ENCODE results near the gene SLC9C1.
"Not testable (repeated sequence)": the region's sequence is repeated elsewhere in the genome, so short reads cannot be mapped to it uniquely, and the experiment has no call there.

The SLC9C1 gene

GRCh38 chr3:112304611-112305010 lies 10.6 kb upstream of the SLC9C1 start:
- no peak for DNase-seq

DNA sequence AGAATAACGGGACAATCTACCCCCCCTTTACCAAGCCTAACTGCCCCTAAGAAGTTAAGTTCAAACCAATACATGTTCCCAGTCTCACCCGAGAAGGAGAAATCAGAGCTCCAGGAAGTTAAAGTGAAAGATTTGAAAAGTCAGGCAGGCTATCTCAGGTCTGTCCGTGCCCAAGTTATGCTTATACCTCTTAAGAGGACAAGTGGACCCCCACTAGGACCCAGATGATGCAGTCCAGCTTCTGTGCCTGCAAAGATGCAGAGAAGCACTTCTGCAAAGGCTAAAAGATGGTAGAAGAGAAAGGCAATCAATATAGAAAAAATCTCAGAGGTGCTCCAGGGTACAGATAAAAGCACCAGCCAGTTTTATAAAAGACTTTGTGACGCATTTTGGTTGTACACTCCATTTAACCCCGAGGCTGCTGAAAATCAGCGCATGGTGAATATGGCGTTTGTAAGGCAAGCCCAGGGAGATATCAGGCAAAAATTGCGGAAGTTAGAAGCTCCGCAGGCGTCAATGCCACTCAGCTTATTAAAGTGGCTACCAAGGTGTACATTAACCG lies 9.8 kb upstream of the SLC9C1 start:
- DNase-seq, result no peak

DNA sequence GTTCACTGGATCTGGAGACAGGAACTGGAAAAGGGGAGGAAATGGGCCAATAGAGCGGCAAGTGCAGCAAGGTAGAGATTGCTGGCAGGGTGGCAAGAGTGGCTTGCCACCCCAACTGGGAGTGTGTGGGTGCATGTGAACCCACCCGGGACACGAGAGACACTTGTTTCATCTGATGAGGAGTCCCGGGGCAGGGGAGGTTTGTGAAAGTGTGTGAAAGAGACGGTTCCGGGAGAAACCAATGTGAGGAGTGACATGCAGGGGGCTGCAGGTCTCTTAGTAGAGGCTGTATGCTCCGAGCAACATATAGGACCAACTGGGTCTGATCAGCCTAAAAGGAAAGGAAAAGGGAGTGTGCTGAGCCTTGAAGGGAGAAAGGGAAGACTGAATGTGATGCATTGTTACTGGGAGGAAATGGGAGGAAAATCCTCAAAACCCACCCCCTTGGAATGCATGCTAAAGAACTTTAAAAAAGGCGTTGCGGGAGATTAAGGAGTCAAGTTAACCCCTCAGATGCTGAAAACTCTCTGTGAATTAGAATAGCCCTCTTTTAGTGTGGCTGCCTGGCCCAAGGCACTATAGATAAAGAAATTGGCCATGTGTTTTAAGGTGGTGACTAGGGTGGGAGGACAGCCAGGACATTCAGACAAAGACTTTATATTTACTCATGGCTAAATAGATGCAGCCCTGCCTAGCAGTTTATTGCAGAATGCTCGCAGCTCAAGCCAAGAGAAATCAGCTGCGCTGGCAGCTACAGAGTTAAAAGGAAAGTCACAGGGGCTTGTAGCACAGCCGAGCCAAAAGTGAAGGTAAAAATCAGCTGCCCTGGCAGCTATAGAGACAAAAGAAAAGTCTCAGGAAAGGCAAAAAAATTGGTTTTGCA lies 9.1 kb upstream of the SLC9C1 start:
- DNase-seq, result no peak

DNA sequence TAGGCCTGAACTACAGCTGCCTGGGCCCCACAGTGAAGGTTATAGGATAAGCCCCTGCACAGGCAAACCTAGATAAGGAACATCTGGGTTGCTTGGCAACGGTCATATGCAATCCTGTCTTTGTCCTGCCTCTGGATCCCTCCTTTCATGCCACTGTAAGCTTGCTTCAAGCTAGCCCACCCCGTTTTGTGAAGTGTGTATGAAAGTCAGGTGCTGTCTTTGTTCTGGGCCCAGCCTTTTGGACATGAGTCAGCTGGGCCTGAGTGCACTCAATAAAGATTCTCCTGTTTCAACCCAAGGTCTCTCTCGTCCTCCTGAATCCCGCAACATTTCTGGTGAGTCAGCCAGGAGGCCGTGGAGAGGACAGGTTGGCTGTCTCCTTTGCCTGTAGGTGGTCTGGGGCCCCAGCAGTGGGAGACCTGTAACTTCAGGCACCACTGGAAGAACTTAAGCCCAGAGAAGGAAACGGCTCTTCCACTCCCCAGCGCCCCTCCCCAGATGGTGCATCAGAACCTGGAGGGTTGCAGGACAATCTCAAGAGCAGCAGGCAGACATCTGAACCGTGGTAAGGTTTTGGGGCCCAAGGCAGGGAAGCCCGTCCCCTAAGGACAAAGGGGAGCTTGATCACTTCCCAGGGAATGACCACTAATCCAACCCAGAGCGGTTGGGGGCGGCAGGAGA lies 8.3 kb upstream of the SLC9C1 start:
- no peak for DNase-seq

- DNase-seq, result no peak
Observed at GRCh38 chr3:112298781-112299180, 4.8 kb upstream of the SLC9C1 start.

DNA sequence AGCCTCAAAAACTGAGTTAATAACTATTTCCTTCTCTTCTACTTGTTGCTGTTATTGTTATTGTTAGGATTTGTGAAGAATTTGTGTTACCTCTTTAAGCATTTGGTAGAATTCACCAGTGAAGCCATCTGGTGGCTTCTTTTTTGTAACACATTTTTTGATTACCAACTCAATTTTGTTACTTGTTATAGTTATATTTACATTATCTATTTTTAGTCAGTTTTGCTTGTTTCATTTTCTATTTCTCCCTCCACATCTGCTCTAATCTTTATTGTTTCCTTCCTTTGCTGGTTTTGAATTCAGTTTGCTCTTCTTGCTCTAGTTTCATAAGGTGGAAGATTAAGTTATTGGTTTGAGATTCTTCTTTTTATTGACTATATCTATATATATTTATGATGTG lies 3.7 kb upstream of the SLC9C1 start:
- DNase-seq, result no peak

DNA sequence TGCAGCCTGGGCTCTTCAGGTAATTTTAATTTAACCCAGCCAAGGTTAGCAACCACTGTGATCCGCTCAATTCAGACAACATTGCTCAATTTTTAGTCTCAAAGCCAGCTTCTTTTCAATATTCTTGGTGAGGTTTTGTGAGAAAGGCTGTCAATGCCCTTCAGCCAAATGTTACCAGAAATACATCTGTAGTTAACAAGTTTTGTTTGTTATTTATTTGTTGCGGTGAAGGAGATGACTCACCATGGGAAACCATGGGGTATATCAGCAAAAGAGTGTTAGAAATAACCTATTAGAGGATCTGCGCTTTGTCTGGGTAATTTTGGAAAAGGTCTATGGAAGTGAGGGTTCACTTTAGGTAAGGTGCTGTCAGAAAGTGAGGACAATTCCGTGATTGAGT lies 5.0 kb downstream of the SLC9C1 start:
- no peak for DNase-seq

DNA sequence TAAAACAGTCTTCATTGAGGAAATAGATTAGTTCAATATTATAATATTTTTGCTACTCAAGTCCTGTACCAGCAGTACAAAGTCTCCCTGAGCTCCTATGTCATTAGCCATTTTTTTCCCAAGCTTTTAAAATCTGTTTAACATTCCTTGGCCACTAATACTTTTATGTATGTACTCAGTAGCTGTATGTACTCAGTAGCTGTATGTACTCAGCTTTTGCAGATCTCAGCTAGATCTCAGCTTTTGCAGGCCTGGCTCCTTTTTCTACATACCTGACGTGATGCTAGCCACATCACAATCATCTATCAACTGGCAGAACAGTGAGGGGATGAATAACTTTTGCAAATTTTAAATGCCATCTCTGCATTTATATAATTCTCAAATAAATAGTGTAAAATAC lies 13.8 kb downstream of the SLC9C1 start:
- DNase-seq, result no peak

GRCh38 chr3:112273536-112273935 lies 20.5 kb downstream of the SLC9C1 start:
- DNase-seq, result no peak

- DNase-seq, result no peak
Observed at GRCh38 chr3:112261742-112262141, 32.3 kb downstream of the SLC9C1 start.

- no peak for DNase-seq
Observed at GRCh38 chr3:112260563-112260962, 33.5 kb downstream of the SLC9C1 start.

- no peak for DNase-seq
Observed at GRCh38 chr3:112253301-112253971, 40.6 kb downstream of the SLC9C1 start.

DNA sequence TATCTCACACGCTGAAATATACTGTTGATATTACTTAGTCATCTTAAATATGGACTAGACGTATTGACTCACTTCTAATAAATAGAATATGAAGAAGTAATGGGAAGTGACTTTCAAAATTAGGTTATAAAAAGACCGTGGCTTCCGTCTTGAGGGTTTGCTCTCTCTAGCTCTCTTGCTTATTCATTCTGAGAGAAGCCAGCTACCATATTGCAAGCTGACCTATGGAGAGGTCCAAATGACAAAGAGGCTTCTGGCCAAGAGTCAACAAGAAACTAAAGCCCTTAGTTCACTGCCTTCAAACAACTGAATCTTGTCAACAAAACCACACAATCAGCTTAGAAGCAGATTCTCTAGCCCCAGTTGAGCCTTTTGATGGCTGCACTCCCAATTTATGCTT lies 46.1 kb downstream of the SLC9C1 start:
- no peak for DNase-seq

DNA sequence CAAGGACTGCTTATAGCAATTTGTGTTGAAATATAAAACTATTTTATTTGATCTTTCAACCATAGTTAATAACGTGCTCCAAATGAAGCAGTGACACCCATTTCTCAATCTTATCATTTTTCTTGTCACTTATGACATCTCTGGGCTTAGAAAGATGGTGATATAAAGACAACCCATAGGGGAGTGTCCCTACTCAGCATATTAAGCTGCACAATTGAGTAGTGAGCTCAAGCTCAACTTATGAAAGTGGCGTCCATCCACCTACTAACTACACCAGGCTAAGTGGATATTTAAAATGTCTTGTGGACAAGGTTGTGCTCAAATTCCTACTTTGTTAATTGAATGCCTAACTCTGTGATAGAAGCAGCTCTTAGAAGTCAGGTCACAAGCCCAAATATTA lies 46.7 kb downstream of the SLC9C1 start:
- DNase-seq, result no peak

DNA sequence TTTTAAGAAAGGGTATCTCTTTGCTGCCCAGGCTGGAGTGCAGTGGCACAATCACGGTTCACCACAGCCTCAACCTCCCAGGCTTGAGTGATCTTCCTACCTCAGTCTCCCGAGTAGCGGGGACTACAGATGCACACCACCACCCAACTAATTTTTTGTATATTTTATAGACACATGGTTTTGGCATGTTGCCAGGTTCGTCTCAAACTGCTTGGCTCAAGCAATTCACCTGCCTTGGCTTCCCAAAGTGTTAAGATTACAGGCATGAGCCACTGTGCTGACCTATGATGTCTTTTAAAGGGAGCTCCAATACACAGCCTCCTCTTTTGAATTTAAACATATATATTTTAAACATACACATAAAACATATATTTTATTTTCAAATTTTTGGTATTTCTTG lies 60.9 kb downstream of the SLC9C1 start:
- no peak for DNase-seq

GRCh38 chr3:112231727-112232126 lies 62.3 kb downstream of the SLC9C1 start:
- DNase-seq, result no peak

GRCh38 chr3:112230033-112230432 lies 64.0 kb downstream of the SLC9C1 start:
- no peak for DNase-seq

GRCh38 chr3:112228786-112229185 lies 65.2 kb downstream of the SLC9C1 start:
- DNase-seq, result no peak

GRCh38 chr3:112200317-112200666 lies 93.7 kb downstream of the SLC9C1 start:
- no peak for DNase-seq

DNA sequence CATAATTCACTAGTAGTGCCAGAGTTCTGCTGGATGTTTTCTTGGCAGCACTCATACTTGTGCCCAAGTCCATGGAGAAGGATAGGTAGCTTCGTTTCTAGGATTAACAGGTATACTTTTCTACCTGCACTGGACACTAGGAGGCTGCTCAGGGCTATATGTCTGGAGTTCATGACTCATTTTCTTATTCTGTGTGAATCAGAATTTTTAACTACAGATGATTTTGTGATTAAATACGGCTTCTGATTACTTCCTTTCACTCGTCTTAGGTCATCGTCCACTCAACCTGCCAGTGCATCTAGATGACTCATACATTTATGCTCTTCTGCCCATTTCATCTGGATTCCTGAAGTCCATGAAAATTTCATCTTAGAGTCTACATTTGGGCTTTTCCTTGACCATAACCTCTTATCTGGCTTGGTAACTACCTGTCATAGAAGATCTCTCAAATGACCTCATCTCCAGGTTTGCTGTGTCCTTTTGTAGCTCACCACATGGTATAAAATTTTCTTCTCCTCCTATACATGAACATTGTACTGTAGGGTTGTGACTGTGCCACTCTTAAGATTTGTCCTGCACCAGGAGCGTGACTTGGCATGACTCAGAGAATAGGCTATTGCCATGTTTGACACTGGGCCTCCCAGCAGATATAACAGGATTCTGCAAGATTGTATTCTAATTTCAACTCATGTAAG lies 94.2 kb downstream of the SLC9C1 start:
- no peak for DNase-seq

GRCh38 chr3:112197131-112197530 lies 96.9 kb downstream of the SLC9C1 start:
- DNase-seq, result no peak

DNA sequence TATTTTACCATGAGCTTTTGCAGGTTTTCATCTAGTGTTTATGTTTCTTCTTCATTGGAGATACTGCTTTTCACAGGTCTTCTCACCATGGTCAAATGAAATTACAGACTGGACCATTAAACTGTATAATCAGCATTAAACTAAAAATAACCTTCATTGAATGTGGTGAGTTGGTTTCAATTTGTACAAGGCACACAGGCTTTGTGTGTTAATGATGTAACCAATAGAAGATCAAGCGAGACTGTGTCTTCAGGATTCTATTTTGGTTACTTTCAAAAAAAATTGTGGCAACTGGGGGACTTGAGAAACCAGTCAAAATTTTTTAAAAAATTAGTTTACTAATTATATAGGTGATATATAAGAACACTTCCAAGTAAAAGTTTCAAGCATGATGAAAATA lies 106.7 kb downstream of the SLC9C1 start:
- DNase-seq, result no peak

DNA sequence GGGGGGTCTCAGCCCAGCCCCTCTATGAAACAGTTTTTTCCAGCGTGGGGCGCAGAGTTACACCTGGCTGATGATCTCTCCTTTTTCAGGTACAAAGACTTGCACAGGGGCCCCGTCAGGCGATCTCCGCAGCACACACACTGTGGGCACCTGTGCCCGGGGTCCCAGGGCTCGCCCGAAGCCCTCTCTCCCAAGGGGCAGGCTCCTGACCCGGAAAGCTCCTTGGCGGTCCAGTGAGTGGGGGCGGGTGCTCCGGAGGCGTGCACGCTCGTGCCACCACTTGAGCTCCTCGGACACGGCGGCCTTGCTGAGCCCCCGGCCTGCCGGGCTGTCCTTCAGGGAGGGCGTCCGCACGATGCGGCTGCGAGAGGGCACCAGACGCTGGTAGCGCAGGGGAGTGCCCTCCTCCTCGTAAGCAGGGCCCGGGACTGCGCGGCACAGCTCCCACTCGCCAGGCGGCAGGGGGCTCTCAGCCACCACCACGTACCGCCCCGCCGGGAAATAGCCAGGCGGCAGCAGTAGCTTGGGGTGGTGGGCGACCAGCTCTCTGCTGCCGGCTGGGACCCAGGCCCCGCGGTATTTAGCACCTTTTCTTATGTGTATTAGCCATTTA lies 108.5 kb downstream of the SLC9C1 start:
- DNase-seq, result not testable (repeated sequence)

All from cerebellar nuclear complex (tissue), 1 donor.